ENCODE results near the gene PROSER1. TPM values are rescaled to one million over a fixed set of nuclear protein-coding genes. Genes with fewer than 3 reads are reported as not detected.

PROSER1 gene
- total RNA-seq, 1 experiment from 2014 or later: 33.5 TPM

GRCh38 chr13:39032150-39032549, 5.7 kb downstream of the PROSER1 start:
- DNase-seq (ENCODE audit: low read depth, low spot score) (no peak), ATAC-seq (no peak)
- Histone ChIP-seq H3K9me2 (ENCODE audit: insufficient read depth) (no peaks in the 10 kb centered on the region), H4K20me1 (ENCODE audit: insufficient read depth) (no peaks in the 10 kb centered on the region), H3K9me3 (ENCODE audit: control insufficient read depth in 1 of 2, insufficient read depth in 1 of 2, low read depth in 1 of 2, low read length in 2 of 2) (no peaks in the 10 kb centered on the region), H3K4me1 (ENCODE audit: control insufficient read depth in 1 of 2, insufficient read depth in 2 of 2, low read length in 2 of 2) (peaks cover 0 to 18% of the 10 kb centered on the region in 2 experiments; a peak in 3 of 4 replicates), H2AFZ (ENCODE audit: low read depth, low read length, poor library complexity, severe bottlenecking) (no peak overlapping the region), H3K9ac (ENCODE audit: low read length) (no peak overlapping the region), H3K27me3 (ENCODE audit: insufficient read depth, low read length) (no peaks in the 10 kb centered on the region), H3K79me2 (ENCODE audit: insufficient read depth, low read length) (peaks cover 64% of the 10 kb centered on the region), H3K27ac (ENCODE audit: low read depth, low read length) (no peak overlapping the region), H3K36me3 (ENCODE audit: control insufficient read depth in 1 of 2, insufficient read depth in 2 of 2, low read length in 2 of 2) (peaks cover 10 to 11% of the 10 kb centered on the region in 2 experiments; a peak in 3 of 4 replicates), H3K4me3 (replicated peaks in 1 of 2; ENCODE audit: low read depth in 1 of 2, low read length in 2 of 2) (no peak overlapping the region), H3K4me2 (ENCODE audit: low read length) (no peak overlapping the region)
- ChIA-PET RAD21 (ENCODE audit: low non-redundant PET in 1 of 2, low total read pairs in 2 of 2, uncharacterized antibody in 2 of 2, unreplicated experiment in 2 of 2) (no interaction called here), POLR2A (no interaction called here), CTCF (no interaction called here)
- TF ChIP-seq ZNF274 (IDR thresholded peaks at IDR 0.05; ENCODE audit: low read depth, low read length) (no peak), EZH2phosphoT487 (IDR thresholded peaks at IDR 0.05; ENCODE audit: borderline replicate concordance) (no peak), FOSL1 (IDR thresholded peaks at IDR 0.05; ENCODE audit: low read depth) (no peak), MAX (IDR thresholded peaks at IDR 0.05) (no peak), RAD21 (IDR thresholded peaks at IDR 0.05; ENCODE audit: low read depth) (no peak), REST (IDR thresholded peaks at IDR 0.05; ENCODE audit: low read depth) (no peak), CTCF (IDR thresholded peaks at IDR 0.05 in 2 of 3, conservative IDR thresholded peaks at IDR 0.05 in 1 of 3; ENCODE audit: borderline replicate concordance in 1 of 3, insufficient read depth in 1 of 3, low read depth in 2 of 3, low read length in 2 of 3) (no peak), ELF1 (IDR thresholded peaks at IDR 0.05; ENCODE audit: borderline replicate concordance, low read depth) (no peak), CEBPB (IDR thresholded peaks at IDR 0.05; ENCODE audit: low read depth) (no peak), EGR1 (IDR thresholded peaks at IDR 0.05; ENCODE audit: low read depth) (no peak), JUND (IDR thresholded peaks at IDR 0.05) (no peak), CBX3 (IDR thresholded peaks at IDR 0.05; ENCODE audit: low read depth) (no peak), EZH2 (IDR thresholded peaks at IDR 0.05) (no peak), SP1 (IDR thresholded peaks at IDR 0.05; ENCODE audit: low read depth) (no peak), ZBTB33 (IDR thresholded peaks at IDR 0.05; ENCODE audit: extremely low read depth, insufficient replicate concordance, low read length) (no peak), SIN3A (IDR thresholded peaks at IDR 0.05; ENCODE audit: low read depth) (no peak), ATF3 (IDR thresholded peaks at IDR 0.05) (no peak), ZFX (IDR thresholded peaks at IDR 0.05) (no peak), SRF (IDR thresholded peaks at IDR 0.05; ENCODE audit: low read depth) (no peak), TCF7L2 (IDR thresholded peaks at IDR 0.05; ENCODE audit: borderline replicate concordance, extremely low read depth, insufficient read depth, insufficient read length) (no peak)
- intact Hi-C loops (cut with micrococcal nuclease): no loop called here
- BruUV-seq (replicated peaks): no TSS peak
